ENCODE data around the gene TRUB2. TPM values are rescaled to one million over a fixed set of nuclear protein-coding genes. Genes with fewer than 3 reads are reported as not detected.

Gene TRUB2
- total RNA-seq, 1 donor from 2014 or later, result 27.8 TPM

- no peaks in the 10 kb centered on the region for H3K27me3 Mint-ChIP-seq (ENCODE audit: low read depth)
- no peak for TF ChIP-seq CTCF (IDR thresholded peaks at IDR 0.05; ENCODE audit: unreplicated experiment)
- peak overlapping the region; percentile 96 for H3K27ac Mint-ChIP-seq
- peak overlapping the region; percentile 94 for H3K4me3 Mint-ChIP-seq
- peaks cover 5% of the 10 kb centered on the region for H3K36me3 Mint-ChIP-seq
- no peak for DNase-seq (ENCODE audit: low spot score in 2 of 2, unreplicated experiment in 2 of 2)
- peaks cover 47% of the 10 kb centered on the region for H3K4me1 Mint-ChIP-seq
- H3K9me3 Mint-ChIP-seq, result no peaks in the 10 kb centered on the region
Measured at GRCh38 chr9:128276574-128277270, 45.5 kb downstream of the TRUB2 start.

GRCh38 chr9:128276008-128276573 lies 46.2 kb downstream of the TRUB2 start, which contains the start of gene SWI5:
TSS of gene SWI5 (plus strand) at chr9:128276276.
- peak; percentile 100 for DNase-seq (ENCODE audit: low spot score in 2 of 2, unreplicated experiment in 2 of 2)
- Mint-ChIP-seq H3K27me3 (ENCODE audit: low read depth) (no peaks in the 10 kb centered on the region), H3K9me3 (no peaks in the 10 kb centered on the region), H3K27ac (peak within 1 kb of the TSS; percentile 96), H3K36me3 (peaks cover 7% of the 10 kb centered on the region), H3K4me3 (peak within 1 kb of the TSS; percentile 94), H3K4me1 (peaks cover 47% of the 10 kb centered on the region)
- no peak for TF ChIP-seq CTCF (IDR thresholded peaks at IDR 0.05; ENCODE audit: unreplicated experiment)

- Mint-ChIP-seq H3K27me3 (ENCODE audit: low read depth) (no peaks in the 10 kb centered on the region), H3K27ac (peak within 1 kb of the TSS; percentile 96), H3K4me3 (peak within 1 kb of the TSS; percentile 94), H3K36me3 (peaks cover 7% of the 10 kb centered on the region), H3K4me1 (peaks cover 46% of the 10 kb centered on the region), H3K9me3 (no peaks in the 10 kb centered on the region)
- peak; percentile 46 to 61 for DNase-seq (ENCODE audit: low spot score in 2 of 2, unreplicated experiment in 2 of 2)
- TF ChIP-seq CTCF (IDR thresholded peaks at IDR 0.05; ENCODE audit: unreplicated experiment), result no peak
Measured at GRCh38 chr9:128275198-128276007, 46.8 kb downstream of the TRUB2 start, which contains the start of gene GOLGA2. TSS of gene GOLGA2 (minus strand) at chr9:128276007. CDS start at chr9:128275976, 31 bp downstream.

- Mint-ChIP-seq H3K27ac (peak overlapping the region; percentile 96), H3K9me3 (no peaks in the 10 kb centered on the region), H3K27me3 (ENCODE audit: low read depth) (no peaks in the 10 kb centered on the region)
Measured at GRCh38 chr9:128274245-128274644, 48.0 kb downstream of the TRUB2 start.

More at GRCh38 chr9:128274245-128274644, 48.0 kb downstream of the TRUB2 start:
- no peak for TF ChIP-seq CTCF (IDR thresholded peaks at IDR 0.05; ENCODE audit: unreplicated experiment)
- Mint-ChIP-seq H3K36me3 (peaks cover 7% of the 10 kb centered on the region), H3K4me1 (peaks cover 36% of the 10 kb centered on the region), H3K4me3 (peak overlapping the region; percentile 94)
- no peak for DNase-seq (ENCODE audit: low spot score in 2 of 2, unreplicated experiment in 2 of 2)

Measured in mesothelial cell of epicardium (in vitro differentiated cells).